GM19463 (cell line): ENCODE measurements around the gene MATN4.
"Not testable (repeated sequence)": the region's sequence is repeated elsewhere in the genome, so short reads cannot be mapped to it uniquely, and the experiment has no call there.

Experiments used
- ATAC-seq: cut with Tn5 transposase; IDR thresholded peaks from one replicate; pipeline ENCODE4 v1.9.1; 2021; ENCODE audit warnings: mild to moderate bottlenecking, moderate library complexity; ENCODE audit not compliant: unreplicated experiment

The MATN4 gene, protein sequence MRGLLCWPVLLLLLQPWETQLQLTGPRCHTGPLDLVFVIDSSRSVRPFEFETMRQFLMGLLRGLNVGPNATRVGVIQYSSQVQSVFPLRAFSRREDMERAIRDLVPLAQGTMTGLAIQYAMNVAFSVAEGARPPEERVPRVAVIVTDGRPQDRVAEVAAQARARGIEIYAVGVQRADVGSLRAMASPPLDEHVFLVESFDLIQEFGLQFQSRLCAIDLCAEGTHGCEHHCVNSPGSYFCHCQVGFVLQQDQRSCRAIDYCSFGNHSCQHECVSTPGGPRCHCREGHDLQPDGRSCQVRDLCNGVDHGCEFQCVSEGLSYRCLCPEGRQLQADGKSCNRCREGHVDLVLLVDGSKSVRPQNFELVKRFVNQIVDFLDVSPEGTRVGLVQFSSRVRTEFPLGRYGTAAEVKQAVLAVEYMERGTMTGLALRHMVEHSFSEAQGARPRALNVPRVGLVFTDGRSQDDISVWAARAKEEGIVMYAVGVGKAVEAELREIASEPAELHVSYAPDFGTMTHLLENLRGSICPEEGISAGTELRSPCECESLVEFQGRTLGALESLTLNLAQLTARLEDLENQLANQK

DNA sequence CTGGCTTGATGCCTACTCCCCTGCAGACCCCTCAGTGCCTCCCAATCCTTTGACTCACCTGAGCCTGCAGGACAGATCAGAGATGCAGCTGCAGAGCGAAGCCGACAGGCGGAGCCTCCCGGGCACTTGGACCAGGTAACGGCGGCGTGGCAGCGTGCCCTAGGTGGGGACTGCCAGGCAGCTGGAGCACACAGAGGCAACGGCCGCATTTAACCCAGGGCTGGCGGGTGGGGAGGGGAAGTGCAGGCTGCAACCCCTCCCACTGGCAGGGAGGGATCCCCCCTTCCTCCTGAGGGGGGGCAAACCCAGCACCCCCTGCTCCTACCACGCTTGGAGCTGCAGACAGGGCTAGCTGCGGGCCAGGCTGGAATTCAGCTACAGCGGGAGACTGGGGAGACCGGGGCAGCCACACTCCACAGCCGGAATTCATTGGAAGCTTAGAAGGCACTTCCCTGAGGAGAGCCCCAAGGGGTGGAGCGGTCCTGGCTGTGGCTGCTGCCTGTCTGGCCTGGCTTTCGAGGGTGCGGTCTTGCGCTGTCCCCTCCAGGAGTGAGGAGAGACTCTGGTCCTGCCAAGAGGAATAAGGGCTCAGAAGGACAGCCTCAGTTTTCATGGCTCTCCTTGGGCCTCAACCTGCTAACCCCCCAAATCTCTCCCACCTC lies at the start of gene MATN4:
TSS of gene MATN4 (minus strand) at position 183 of the 662 bp plus-strand sequence. CDS start 2,717 bp downstream, outside the sequence.
- ATAC-seq = no peak

DNA sequence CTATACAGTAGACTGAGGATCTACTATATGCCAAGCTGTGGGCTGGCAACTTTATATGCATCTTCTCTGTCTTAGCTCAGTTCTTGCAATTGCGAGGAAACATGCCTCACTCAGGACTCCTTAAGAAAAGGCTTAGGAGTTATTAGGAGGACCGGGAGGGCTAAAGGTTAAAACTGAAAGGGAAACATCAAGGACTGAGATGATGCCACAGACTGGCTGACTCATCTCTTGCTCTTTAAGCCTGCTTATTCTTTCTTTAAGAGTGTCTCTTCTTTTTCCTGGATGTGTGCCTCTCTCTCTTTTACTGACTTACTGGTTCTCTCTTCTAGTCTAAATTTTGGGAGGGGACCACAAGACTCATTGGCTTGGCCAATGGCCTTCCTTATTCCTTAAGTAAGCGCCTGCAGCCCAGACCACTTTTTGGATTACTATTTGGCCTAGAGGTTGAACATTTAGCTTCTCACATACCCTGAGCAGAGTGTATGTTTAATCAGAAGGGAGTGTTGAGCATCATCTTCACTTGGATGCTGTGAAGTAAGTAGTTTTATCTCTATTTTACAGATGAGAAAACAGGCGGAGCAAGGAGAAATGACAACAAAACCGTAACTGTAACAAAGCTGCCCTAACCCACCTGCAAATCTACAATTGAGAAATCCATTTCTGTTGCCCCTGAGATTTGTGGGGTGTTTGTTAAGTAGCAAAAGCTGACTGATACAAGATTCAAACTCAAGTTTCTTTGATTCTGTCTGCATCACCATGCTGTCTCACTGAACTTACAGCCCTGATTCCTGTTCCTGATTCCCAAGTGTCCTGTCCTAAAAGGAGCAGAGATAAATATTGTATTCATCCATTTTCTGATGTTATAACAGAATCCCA lies 47.3 kb upstream of the MATN4 start:
- ATAC-seq = no peak

DNA sequence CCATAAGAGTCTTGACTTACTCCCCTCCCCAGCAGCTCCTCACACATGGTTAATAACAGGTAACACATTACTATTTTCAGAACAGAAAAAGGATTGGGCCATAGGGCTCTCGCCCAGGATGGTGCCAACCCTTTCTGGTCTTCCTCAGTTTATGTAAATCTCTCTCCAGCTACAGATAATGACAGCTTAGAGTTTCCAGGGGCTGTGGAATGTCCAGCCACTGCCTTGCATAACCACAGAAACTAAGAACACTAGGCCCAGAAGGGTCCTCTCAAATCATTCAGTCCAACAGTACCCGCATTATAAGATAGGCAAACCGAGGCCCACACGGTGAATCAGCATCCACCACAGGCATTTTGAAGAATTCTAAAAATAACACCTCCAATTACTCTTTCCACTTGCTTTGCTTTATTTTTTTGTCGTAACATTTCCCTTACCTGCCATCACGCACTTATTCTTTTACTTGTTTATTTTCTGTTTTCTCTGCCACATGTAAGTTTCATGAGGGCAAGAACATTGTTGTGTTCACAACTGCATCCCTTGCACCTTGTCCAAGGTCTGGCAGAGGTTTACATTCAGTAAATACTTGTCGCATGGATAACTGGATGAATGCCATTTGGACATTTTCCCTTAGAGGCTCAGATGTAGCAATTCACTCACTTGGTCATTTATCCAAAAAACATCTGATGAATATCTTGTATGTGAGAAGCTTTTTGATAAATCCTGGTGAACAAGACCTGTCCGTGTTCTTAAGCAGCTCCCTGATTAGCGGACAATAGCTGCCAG lies 46.5 kb upstream of the MATN4 start:
- no peak for ATAC-seq

DNA sequence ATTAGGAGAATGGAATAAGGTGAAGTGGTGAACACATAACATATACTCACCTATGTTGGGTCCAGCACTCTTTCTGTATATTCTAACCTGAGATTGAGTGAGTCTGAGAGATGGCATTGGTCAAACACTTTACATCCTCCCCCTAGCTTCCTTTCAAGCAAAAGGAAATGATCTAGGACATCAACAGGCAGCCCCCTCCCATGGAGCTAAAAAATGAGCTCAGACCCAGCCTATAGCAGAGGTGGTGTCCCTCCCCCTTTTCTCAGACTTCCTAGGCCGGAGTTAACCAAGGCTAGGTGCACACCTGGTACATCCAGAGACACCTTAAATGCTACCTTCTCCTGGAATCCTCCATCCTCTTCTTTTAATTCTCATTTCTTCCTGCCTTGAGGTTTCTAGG lies 45.6 kb upstream of the MATN4 start:
- no peak for ATAC-seq

DNA sequence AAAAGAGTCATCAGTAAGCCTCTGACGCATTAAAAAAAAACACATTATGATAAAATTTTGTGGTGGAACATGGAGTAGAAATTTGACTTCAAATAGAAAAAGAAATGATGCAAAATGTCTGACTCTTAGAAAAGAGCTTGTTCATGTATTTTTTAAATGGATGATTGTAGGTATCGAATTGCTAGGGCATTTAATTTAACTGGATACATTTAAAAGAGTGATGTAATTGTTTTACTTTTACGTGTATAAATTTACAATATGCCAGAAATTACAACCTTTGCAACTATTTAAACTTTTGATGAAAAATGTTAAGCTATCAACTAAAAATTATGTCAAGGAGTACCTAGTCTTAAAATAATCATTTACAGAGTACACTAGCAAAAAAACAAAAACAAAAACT lies 44.6 kb upstream of the MATN4 start:
- ATAC-seq = no peak

DNA sequence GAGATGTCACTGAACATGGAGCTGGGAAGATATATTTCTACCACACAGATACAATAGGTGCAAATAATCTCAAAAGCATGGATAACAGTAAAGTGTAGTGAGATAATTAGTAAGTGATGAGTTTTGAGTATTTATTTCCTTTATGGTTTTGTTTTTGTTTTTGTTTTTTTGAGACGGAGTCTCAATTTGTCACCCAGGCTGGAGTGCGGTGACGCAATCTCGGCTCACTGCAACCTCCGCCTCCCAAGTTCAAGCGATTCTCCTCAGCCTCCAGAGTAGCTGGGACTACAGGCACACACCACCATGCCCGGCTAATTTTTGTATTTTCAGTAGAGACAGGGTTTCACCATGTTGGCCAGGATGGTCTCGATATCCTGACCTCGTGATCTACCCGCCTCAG lies 42.7 kb upstream of the MATN4 start:
- not testable (repeated sequence) for ATAC-seq

DNA sequence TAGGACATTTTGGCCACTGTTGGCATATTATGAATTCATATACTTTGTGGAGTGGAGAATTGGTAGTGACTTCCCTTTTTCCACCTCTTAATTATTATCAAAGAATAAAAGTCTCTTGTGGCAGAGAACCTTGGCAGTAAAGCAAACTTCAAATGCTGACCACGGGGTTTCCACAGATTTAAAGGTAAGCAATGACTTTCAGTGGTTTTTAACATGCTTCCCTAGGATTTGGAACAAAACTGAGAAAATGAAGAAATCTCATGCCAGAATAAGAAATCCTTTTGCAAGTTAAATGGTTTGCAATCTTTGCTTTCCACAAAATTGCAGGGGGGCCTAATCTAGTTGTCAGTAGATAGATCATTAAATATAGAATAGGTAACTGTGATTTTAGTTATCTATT lies 42.1 kb upstream of the MATN4 start:
- ATAC-seq = no peak

DNA sequence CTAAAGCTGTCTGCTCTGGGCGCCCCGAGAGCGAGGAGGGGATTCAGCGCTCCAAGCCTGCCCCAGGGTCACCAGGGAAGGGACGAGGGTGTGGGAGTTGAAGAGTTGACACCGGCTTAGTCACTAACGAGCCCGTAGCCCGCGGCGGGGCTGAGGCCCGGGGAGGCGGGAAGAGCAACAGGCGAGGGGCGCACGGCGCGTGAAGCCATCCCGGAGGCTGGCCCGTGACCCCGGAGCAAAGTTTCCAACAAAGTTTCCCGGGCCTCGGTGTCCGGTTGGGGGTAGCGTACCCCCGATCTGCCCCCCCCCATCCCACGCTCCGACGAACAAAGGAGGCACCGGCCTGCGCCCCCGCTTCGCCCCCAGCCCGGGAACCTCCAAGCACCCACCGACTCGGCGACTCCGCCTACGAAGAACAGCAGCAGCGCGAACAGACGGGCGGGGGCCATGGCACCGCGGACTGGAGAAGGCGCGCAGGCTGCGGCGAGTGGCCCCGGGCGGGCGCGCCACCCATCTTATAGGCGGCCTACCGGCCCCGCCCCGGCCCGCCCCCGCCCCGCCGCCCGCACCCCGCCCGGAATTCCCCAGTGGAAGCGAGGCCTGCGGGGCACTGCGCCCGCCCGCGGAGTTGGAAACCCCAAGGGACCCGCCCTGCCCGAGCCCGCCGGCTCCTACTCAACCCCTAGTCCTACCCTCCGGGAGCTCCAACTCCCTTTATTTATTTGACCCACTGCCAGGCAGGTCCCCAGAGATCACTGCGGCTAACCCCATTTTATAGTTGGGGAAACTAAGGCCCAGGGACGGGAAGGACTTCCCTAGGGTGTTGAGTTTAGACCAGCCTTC lies 40.1 kb upstream of the MATN4 start, which contains the start of gene SDC4:
TSS of gene SDC4 (minus strand) at position 489 of the 843 bp plus-strand sequence. CDS start at position 449, 40 bp downstream.
- peak; percentile 66 for ATAC-seq

DNA sequence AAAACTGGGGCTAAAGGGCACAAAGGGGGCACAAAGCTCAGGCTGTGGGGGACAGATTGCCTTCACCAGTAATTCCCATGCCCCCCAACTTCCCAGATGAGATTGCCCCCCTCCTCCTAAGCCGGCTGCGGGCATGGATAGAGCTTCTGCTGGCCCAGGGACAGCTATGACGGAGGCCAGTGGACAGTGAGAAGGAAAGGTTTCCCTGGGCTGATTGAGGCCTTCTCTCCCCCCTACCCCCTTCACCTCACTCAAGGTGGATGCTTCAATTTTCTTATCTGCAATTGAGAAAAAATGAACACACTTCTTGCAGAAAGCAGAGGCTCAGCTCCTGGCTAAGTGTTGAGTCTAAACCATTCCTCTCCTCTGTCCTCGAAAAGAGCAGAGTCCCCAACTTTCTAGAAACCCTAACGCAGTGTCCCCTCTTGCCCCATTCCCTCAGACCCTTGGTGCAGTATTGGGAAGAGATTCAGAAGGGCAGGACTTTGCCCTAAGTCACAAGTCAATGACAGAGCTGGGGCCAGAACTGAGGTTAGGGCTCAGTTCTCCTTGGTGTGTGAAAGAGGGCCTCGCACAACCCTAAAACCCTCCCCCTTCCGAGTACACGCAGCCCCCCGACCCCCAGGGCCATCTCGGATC lies 39.3 kb upstream of the MATN4 start:
- ATAC-seq = no peak

DNA sequence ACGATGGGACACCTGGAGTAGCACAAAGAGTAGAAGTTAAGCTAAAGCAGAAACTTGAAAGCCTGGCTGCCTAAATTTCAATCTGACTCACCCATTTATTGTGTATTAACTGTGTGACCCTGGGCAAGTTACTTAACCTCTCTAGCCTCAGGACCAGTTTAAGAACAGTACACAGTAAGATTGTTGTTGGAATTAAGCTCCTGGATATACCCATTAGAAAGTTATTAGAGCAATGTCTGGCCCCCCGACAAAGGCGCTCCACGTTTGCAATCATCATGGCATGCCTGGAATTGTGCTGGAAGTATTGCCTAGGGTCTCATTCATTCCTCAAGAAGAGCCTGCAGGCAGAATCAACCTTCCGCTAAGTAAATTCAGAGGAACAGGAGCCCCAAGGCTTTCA lies 38.8 kb upstream of the MATN4 start:
- ATAC-seq = peak; percentile 12

DNA sequence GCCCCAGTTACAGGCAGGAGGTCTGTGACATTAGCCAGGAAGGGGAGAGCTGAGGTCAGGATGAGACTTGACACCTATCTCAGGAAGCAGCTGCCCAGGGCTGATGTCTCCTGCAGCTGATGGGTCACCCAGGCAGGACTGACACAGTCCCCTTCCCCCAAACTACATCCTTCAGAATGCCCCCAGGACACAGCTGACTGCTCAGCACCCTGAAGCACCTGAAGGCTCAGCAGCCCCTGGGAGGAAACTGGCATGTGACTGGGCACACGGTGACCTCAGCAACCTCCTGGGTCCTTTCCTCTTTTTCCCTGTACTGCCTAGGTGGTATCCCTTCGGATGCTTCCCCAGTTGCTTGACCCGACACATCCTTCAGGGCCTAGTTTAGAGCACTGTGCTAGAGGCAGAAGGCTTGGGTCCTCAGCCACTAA lies 38.2 kb upstream of the MATN4 start:
- peak; percentile 31 for ATAC-seq

DNA sequence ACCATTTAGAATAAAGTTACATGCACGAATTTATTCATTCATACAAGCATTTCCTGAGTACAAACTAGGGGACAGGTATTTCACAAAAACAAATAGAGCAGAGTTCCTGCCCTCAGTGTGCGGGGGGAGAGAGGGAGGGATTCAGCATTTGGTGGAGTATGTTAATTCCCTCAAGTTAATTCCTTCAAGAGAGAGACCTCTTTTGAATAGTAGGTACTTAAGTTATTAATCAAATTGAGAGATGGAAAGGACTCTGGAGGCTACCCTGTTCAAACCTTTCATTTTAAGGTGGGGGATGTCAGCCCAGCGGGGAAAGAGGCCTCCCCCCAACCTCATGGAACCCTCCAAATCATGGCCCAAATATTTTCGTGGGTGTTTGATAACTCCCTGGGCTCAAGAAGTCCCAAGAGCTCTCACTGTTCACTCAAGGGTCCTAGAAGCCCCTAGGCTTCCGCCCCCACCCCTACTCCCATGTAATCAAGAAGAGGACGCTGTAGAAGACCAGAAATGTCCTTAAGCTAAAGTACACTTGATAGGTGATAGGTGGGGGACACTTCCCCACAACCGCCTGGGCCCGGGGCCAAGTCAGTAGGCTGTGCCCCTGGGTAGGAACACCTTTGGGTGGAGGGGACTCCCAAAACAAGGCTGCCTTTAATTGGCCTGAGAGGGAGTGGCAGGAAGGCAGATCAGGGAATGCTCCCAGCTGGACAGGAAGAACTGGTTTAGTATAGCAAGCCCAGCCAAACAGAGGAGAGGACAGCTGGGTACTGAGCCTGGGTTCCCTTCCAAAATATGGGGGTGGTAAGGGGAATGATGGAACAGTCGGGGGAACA lies 37.2 kb upstream of the MATN4 start:
- ATAC-seq = no peak

DNA sequence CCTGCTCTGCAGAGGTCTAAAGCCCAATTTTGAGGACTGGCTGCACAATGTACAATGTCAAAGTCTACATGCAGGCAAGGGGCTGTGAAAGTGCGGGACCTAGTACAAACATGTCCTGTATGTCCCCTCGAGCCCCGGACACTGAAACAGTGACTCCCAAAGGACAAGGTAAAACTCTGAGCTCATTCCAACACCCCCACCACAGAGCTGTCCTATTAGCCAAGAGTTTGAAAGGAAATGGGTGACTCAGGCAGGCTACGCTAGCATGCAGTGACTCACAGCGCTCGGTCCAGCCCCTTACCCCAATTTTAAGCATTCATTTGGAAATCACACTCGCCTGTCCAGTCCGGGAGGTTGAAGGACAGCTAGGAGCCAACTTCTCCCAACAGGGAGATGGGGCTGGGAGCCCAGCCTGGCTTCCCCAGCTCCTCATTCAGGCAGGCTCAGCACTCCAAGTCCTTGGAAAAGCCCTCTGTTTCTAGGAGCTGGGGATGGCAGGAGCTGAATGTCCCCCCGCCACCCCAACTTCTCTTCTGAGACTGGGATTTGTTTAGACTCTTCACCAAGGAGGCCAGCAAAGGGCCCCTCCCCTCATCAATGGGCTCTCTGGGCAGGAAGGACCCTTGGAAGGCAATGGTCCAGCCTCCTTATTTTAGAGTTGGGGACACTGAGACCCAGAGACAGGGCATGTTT lies 36.2 kb upstream of the MATN4 start:
- no peak for ATAC-seq

DNA sequence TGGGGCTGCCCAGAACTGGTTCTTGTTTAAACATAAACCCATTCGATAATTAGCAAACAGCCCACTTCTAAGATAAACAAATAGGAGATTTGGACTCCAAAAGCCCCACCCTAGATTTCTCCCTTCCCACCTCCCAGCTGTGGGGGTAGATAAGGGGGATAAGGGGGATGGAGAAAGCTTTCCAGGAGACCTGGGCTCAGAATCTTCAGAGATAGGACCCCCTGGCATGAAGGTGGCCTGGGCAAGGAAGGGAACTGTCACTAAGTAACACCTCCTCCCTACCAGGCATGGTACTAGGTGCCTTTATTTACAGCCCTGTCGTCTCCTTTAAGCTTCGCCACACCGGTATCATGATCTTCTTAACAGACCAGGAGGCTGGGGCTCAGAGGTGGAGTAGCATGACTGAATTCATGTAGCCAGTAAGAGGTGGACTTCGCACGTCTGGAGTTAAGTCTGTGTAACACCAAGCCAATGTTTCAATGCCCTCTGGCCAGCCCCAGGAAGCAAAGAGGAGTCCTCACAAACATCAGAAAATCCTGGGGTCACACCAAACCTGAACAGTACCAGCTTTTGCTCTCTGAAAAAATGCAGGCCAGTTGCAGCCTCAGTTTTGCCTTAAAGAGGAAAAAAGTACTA lies 35.6 kb upstream of the MATN4 start:
- no peak for ATAC-seq

DNA sequence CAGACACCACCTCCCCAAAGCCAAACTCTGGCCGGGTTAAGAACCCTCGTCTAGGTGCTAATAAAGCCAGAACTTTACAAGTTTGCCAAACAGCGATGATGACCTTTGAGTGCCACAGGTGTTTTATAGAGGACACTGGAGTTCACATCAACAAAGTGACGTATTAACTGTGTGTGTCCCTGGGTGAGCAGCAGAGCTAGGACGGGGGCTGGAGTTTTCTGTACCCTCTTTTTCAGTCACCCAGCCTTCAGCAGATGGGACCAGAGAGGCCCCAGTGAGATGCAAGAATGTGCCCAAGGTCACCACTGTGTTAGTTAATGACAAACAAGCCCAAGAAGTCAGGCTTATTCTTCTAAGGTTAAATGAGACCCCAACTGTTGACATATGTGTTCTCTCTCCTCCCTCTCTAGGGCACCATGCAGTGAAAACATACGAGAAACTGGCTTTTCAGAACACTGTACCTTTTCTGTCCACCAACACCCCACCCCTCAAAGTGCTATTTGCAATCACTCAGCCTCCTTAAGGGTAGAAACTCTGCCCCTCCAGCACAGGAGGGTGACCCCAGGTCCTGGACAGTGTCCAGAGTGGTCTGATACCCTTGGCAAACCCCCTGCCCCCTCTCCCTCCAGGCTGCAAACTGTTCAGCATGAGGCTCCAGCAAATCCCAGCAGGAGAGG lies 34.9 kb upstream of the MATN4 start:
- no peak for ATAC-seq
